Ectodermal cell (in vitro differentiated cells): ENCODE measurements around the gene COPG1.
"Not testable (repeated sequence)": the region's sequence is repeated elsewhere in the genome, so short reads cannot be mapped to it uniquely, and the experiment has no call there.

Experiments
- H3K27ac ChIP-seq: 2 replicates; pipeline ENCODE4 v1.7.0; 2013; ENCODE audit warnings: mild to moderate bottlenecking, low read depth, low read length; ENCODE audit not compliant: insufficient read depth, poor library complexity, severe bottlenecking
- H3K27me3 ChIP-seq: 2 replicates; pipeline ENCODE4 v1.7.0; 2013; ENCODE audit warnings: mild to moderate bottlenecking, low read length; ENCODE audit not compliant: insufficient read depth, control insufficient read depth, poor library complexity, severe bottlenecking
- H3K36me3 ChIP-seq: one replicate; pipeline ENCODE4 v1.7.0; 2013; ENCODE audit warnings: low read length; ENCODE audit not compliant: control insufficient read depth, insufficient read depth
- H3K4me1 ChIP-seq: one replicate; pipeline ENCODE4 v1.7.0; 2013; ENCODE audit warnings: low read length; ENCODE audit not compliant: control insufficient read depth, insufficient read depth
- H3K4me3 ChIP-seq: 2 replicates; pipeline ENCODE4 v1.7.0; 2013; ENCODE audit warnings: low read depth, low read length, control low read depth; ENCODE audit not compliant: insufficient read depth
- H3K9me3 ChIP-seq: 2 replicates; pipeline ENCODE4 v1.7.0; 2013; ENCODE audit warnings: mild to moderate bottlenecking, low read length, moderate library complexity; ENCODE audit not compliant: control insufficient read depth
- WGBS, 2 experiments: methylation state at CpG; one replicate each; pipeline ENCODE4 v1.1.7; 2013; ENCODE audit warnings: missing lambda C conversion rate in 2 of 2; 5-methylcytosine and 5-hydroxymethylcytosine counted together

The COPG1 gene

DNA sequence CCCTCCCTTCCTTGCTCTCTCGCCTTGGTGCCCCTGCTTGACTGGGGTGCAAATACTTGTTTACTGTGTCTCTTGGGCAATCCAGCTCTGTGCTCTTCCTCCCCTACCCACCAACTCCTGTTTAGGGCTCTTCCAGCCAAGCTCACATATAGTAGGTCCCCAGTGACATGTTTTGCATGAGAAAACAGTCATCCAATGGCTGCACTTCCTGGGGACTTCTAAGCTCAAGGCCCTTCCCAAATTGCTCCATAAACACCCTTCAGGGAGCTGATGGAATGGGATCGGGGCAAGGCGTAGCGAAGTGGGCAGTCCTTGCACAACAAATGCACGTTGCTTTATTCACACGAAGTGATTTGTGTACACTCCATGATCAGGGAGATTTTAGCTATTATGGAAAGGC lies 9.4 kb upstream of the COPG1 start:
- 75 to 79% methylated on average over 6 of the region's 6 CpGs for WGBS, 2 experiments
- H3K4me1 ChIP-seq = no peaks in the 10 kb centered on the region
- H3K27me3 ChIP-seq = no peaks in the 10 kb centered on the region
- H3K9me3 ChIP-seq = no peaks in the 10 kb centered on the region
- H3K27ac ChIP-seq = no peak overlapping the region
- H3K36me3 ChIP-seq = no peaks in the 10 kb centered on the region
- H3K4me3 ChIP-seq = no peak overlapping the region

DNA sequence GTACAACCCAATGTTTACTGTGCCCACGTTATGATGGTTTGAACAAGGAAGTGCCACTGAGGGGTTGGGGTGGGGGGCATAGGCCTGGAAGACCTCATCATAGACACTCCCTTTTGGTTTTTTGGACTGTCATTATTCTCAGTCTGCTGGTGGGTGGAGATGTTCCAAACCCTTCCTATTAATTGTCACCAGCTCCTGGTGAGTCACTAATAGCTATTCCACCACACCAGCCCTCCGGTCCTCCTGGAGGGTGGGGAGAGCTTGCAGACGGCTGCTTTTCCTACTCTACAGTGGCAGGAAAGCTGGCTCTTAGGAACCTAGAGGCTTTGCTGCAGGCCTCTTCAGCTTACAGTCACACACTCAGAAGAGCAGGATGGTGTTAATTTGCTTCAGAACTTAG lies 9.0 kb upstream of the COPG1 start:
- Histone ChIP-seq H3K27ac (no peak overlapping the region), H3K27me3 (no peaks in the 10 kb centered on the region), H3K4me1 (no peaks in the 10 kb centered on the region), H3K36me3 (no peaks in the 10 kb centered on the region), H3K4me3 (no peak overlapping the region), H3K9me3 (no peaks in the 10 kb centered on the region)
- 66 to 80% methylated on average over 3 of the region's 3 CpGs for WGBS, 2 experiments

DNA sequence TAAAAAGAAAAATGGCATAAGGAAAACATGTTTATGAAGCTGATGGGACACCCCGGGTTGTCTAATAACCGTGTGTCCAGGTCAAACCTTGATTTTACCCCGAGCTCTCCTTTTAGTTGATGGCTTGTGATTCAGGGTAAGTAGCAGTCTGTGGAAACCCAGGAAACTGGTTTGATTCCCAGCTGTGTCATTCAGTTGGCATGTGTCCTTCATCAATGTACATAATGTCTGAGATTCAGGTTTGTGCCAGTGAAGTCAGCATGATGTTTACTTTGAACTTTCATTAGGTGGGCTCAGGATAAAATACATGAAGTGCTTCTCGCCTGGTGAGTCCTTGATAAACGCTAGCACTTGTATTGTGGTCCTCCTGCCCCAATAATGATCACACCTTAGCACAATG lies 4.3 kb upstream of the COPG1 start:
- 93% methylated on average over 5 of the region's 5 CpGs for WGBS, 2 experiments
- no peak overlapping the region for H3K4me3 ChIP-seq
- no peaks in the 10 kb centered on the region for H3K9me3 ChIP-seq
- no peaks in the 10 kb centered on the region for H3K36me3 ChIP-seq
- H3K27me3 ChIP-seq = no peaks in the 10 kb centered on the region
- peaks cover under 1% of the 10 kb centered on the region for H3K4me1 ChIP-seq
- H3K27ac ChIP-seq = no peak overlapping the region

DNA sequence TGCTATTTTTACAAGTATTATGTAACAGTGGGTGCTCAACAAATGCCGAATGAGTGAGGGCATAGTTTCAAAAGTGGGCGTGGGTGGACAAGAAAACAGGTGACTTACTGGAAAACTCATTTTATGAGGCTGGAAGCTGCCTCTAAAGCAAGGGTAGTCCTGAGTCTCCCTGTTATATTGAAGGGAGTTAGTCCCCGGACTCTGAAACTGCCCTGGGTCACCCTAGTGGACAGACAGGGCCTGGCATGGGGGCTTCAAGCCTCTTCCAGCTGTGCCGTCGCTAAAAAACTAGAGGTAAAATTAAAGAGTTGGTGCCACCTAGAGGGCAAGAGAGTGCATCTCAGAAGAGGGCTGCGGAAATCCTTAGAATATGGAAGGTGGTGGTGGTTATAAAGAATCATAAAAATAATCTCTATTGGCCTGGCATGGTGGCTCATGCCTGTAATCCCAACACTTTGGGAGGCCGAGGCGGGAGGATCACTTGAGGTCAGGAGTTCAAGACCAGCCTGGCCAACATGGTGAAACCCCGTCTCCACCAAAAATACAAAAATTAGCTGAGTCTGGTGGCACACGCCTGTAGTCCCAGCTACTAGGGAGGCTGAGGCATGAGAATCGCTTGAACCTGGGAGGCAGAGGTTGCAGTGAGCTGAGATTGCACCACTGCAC lies 3.6 kb upstream of the COPG1 start:
- H3K4me3 ChIP-seq, H3K36me3 ChIP-seq, H3K4me1 ChIP-seq, H3K27me3 ChIP-seq, H3K9me3 ChIP-seq, H3K27ac ChIP-seq: not testable (repeated sequence)
- whole genome bisulfite sequencing, 2 experiments = 33 to 34% methylated on average over 11 of the region's 11 CpGs

DNA sequence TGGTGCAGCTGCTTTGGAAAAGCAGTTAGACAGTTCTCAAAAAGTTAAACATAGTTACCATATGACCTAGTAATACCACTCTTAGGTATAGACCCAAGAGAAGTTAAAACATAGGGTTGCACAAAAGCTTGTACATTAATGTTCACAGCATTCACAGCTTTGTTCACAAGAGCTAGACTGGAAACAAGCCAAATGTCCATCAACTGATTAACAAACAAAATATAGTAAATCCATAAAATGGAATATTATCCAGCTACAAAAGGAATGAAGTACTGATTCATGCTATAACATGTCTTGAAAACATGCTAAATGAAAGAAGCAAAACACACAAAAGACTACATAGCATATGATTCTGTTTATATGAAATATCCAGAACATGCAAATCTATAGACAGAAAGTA lies 2.8 kb upstream of the COPG1 start:
- Histone ChIP-seq H3K36me3 (no peaks in the 10 kb centered on the region), H3K9me3 (no peaks in the 10 kb centered on the region), H3K4me3 (no peak overlapping the region), H3K27ac (no peak overlapping the region), H3K4me1 (peaks cover 5% of the 10 kb centered on the region), H3K27me3 (no peaks in the 10 kb centered on the region)

DNA sequence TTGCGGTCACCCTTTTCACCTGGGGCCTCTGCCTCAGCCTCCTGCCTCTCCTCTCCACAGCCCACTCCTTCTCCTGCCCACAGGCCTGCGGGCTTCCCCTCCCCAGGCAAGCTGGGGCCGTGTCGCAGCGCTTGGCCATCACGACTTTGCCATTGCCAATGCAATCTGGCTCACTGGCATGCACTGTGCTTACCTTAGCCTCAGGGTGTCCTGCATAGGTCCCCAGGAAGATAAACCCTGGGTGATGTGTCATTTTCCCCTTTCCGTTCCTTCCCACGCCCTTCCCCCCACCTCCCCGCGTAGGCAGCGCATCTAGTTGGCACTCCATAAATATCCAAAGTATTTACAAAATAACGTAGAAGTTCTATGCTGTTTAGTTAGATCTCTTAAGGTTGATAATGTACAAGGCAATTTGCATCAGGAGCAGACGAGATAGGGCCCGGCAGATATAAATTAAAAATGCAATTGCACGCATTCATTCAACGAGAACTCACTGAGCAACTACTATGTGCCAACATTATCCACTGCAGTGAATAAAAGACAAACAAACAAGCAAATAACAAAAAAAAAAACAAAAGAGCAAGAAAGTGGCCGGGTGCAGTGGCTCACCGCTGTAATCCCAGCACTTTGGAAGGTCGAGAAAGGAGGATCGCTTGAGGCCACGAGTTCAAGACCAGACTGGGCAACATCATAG lies 973 bp upstream of the COPG1 start:
- H3K27ac ChIP-seq = no peak overlapping the region

DNA sequence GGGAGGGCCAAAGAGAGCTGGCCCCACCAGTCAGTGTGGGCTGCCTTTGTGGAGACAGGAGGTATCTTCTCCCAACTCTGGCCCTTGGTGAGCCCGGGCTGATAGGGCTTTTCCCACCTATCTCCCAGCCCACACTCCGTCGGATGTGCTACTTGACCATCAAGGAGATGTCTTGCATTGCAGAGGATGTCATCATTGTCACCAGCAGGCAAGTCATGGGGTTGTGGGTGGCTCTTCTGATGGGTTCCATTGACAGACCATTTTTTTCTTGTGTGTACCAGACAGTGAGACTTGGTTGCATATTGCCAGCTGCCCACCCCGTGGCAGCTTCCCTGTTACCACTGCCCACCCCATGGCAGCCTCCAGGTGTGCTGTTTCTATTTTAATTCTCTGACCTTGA lies 3.3 kb downstream of the COPG1 start:
- 95% methylated on average over 4 of the region's 4 CpGs for WGBS, 2 experiments

More for the DNA sequence above, 973 bp upstream of the COPG1 start:
- Histone ChIP-seq H3K4me3 (peak overlapping the region; percentile 75), H3K9me3 (no peaks in the 10 kb centered on the region), H3K4me1 (peaks cover 5% of the 10 kb centered on the region), H3K27me3 (no peaks in the 10 kb centered on the region), H3K36me3 (peaks cover 12% of the 10 kb centered on the region)
- WGBS, 2 experiments = 84 to 88% methylated on average over 19 to 21 of the region's 21 CpGs

DNA sequence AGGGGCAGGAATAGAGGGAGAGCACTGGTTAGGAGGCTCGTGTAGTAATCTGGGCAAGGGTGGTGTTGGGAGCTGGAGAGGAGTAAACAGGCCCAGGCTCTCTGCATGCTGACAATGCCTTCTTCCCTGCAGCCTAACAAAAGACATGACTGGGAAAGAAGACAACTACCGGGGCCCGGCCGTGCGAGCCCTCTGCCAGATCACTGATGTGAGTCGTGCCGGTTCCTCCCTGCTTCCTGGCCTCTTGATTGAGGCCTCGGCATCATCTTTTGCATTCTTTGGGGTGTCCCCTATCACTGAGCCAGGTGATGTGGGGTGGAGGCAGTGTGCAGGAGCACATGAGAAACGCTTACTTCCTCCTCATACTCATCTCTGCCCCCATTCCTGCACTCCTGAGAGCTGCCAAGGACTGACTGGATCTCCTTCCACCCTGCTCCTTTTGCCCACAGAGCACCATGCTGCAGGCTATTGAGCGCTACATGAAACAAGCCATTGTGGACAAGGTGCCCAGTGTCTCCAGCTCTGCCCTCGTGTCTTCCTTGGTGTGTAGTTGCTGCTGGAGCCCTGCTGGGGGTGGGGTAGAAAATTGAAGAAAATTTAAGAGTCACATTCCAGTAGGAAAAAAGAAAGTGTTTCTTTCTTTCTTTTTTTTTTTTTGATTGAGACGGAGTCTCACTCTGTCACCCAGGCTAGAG lies 5.3 kb downstream of the COPG1 start:
- Histone ChIP-seq H3K4me1 (peaks cover 5% of the 10 kb centered on the region), H3K9me3 (no peaks in the 10 kb centered on the region), H3K27me3 (no peaks in the 10 kb centered on the region), H3K4me3 (no peak overlapping the region), H3K36me3 (peaks cover 51% of the 10 kb centered on the region), H3K27ac (no peak overlapping the region)
- WGBS, 2 experiments = 95 to 97% methylated on average over 12 of the region's 12 CpGs

More for the DNA sequence above, 3.3 kb downstream of the COPG1 start:
- Histone ChIP-seq H3K36me3 (peaks cover 40% of the 10 kb centered on the region), H3K27me3 (no peaks in the 10 kb centered on the region), H3K4me1 (peaks cover 5% of the 10 kb centered on the region), H3K27ac (no peak overlapping the region), H3K9me3 (no peaks in the 10 kb centered on the region), H3K4me3 (no peak overlapping the region)

DNA sequence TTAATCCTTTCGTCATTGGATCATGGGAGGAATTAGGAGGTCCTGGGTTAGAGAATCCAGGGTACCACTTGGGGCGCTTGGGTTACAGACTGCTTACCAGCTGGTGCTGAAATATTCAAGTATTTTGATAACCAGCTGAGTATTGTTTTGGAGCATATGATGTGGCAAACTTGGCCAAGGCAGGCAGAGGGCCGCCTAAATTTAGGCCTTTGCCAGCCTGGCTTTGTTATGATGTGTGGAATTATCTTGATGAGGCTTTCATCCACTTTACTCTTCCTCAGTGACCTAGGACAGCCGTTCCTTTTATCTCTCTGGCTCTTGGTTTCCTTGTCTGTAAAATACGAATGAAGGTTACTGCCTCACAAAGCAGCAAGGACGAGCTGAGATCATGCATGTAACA lies 6.9 kb downstream of the COPG1 start:
- Histone ChIP-seq H3K27ac (no peak overlapping the region), H3K36me3 (peaks cover 67% of the 10 kb centered on the region)

DNA sequence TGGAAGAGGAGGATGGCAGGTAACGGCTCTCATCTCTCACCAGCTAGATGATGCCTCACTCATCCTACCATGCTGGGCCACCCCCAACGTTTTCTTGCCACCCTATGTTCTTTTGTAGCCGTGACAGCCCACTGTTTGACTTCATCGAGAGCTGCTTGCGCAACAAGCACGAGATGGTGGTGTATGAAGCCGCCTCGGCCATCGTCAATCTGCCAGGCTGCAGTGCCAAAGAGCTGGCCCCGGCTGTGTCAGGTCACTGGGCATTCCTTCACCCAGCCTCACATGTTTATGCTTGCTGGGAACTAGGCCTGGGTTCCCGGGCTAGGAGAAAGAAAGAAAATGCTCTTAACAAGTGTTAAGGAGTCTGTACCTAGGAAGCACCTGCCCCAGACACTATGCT lies 8.2 kb downstream of the COPG1 start:
- Histone ChIP-seq H3K9me3 (no peaks in the 10 kb centered on the region), H3K36me3 (peaks cover 69% of the 10 kb centered on the region), H3K4me3 (no peak overlapping the region), H3K4me1 (no peaks in the 10 kb centered on the region), H3K27ac (no peak overlapping the region), H3K27me3 (no peaks in the 10 kb centered on the region)
- WGBS, 2 experiments = 96 to 97% methylated on average over 11 of the region's 11 CpGs

More for the DNA sequence above, 6.9 kb downstream of the COPG1 start:
- WGBS, 2 experiments = 96% methylated on average over 6 of the region's 6 CpGs
- Histone ChIP-seq H3K4me3 (no peak overlapping the region), H3K27me3 (no peaks in the 10 kb centered on the region), H3K9me3 (no peaks in the 10 kb centered on the region), H3K4me1 (no peaks in the 10 kb centered on the region)
